Measurements from ENCODE around the gene BMP6. TPM values are rescaled to one million over a fixed set of nuclear protein-coding genes. Genes with fewer than 3 reads are reported as not detected.

Gene BMP6
- total and polyA plus RNA-seq, 7 donors: 0.64 to 5.3 (median 2.2) TPM; not detected in 2

DNA sequence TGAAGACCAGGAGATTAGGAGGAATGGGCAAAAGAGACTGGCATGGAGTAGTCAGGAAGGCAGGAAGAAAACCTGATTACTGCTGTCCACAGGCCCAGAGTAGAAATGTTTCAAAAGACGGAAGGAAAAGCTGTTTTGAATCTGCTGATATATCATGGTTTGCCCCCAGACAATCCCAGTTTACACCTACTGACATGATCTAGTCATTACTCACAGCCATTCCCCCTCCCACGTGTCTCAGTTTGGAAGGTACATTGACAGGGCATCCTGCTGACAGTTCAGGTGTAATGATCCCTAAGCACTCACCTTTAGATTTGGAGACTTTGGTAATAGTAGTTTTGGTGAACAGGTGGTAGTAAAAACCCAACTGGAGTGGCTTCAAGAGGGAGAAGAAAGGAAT lies 194.5 kb downstream of the BMP6 start:
- no peaks in the 10 kb centered on the region for H3K4me1 ChIP-seq
- no peaks in the 10 kb centered on the region for H3K36me3 ChIP-seq
- H3K9me3 ChIP-seq: peaks cover 0 to under 1% (median 0%) of the 10 kb centered on the region in 4 donors
- WGBS, 2 donors: 84 to 88% methylated on average over 2 of the region's 2 CpGs
- DNase-seq: no peak
- no peak overlapping the region for H3K4me3 ChIP-seq
- H3K27me3 ChIP-seq: no peaks in the 10 kb centered on the region
- TF ChIP-seq POLR2AphosphoS5 (IDR thresholded peaks at IDR 0.05): no peak
- no peak for TF ChIP-seq POLR2A (IDR thresholded peaks at IDR 0.05)
- TF ChIP-seq, protein P1, sequence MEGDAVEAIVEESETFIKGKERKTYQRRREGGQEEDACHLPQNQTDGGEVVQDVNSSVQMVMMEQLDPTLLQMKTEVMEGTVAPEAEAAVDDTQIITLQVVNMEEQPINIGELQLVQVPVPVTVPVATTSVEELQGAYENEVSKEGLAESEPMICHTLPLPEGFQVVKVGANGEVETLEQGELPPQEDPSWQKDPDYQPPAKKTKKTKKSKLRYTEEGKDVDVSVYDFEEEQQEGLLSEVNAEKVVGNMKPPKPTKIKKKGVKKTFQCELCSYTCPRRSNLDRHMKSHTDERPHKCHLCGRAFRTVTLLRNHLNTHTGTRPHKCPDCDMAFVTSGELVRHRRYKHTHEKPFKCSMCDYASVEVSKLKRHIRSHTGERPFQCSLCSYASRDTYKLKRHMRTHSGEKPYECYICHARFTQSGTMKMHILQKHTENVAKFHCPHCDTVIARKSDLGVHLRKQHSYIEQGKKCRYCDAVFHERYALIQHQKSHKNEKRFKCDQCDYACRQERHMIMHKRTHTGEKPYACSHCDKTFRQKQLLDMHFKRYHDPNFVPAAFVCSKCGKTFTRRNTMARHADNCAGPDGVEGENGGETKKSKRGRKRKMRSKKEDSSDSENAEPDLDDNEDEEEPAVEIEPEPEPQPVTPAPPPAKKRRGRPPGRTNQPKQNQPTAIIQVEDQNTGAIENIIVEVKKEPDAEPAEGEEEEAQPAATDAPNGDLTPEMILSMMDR (IDR thresholded peaks at IDR 0.05): no peak
- TF ChIP-seq EP300 (IDR thresholded peaks at IDR 0.05): no peak
- intact Hi-C loops (cut with DNase I): no loop called here
- H3K27ac ChIP-seq: no peak overlapping the region

DNA sequence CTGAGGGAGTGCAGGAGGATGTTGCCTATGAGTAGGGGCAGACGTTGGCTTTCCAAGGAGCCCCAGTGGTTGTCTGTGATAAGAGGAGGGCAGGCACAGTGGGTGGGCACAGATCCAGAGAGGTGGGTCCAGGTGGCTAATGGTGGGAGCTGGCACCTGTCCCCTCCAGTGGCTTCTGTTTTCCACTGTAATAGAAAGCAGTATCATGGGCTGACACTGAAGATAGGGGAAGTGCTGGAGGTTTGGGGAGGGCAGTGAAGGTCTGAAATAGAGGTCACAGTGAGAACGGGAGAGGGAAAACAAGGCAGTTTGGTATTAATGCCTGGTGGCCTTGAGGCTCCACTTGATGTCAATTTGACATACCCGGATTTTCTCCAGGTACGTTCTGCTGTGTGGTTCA lies 195.1 kb downstream of the BMP6 start:
- 77 to 80% methylated on average over 4 of the region's 4 CpGs for WGBS, 2 donors
- no peaks in the 10 kb centered on the region for H3K36me3 ChIP-seq
- no peak for DNase-seq
- TF ChIP-seq POLR2AphosphoS5 (IDR thresholded peaks at IDR 0.05) (no peak), POLR2A (IDR thresholded peaks at IDR 0.05) (no peak), EP300 (IDR thresholded peaks at IDR 0.05) (no peak)
- intact Hi-C loops (cut with DNase I): no loop called here
- no peak overlapping the region for H3K27ac ChIP-seq
- H3K4me1 ChIP-seq: no peaks in the 10 kb centered on the region
- no peak overlapping the region for H3K4me3 ChIP-seq
- no peaks in the 10 kb centered on the region for H3K27me3 ChIP-seq
- peaks cover 0 to 4% (median 4%) of the 10 kb centered on the region in 4 donors for H3K9me3 ChIP-seq

DNA sequence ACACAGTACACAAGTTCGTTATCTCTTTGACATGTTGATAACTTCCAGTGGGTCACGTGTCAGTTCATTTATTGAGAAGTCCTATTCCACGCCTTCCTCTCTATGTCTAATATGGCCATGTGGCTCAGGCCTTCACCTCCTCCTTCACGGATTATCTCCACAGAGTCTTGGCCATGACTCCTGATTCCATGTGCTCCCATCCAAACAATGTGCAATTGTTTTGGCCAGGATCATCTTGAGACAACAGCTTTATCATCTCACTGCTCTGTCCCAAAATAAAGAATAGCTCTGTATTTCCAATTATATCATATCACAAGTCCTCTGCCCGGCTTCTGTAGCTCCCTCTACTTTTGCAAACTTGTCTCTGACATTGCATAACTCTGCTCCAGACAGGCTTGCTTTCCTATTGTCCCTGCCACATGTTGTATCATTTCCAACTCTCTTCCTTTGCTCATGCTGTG lies 195.8 kb downstream of the BMP6 start:
- 52 to 76% methylated on average over 5 of the region's 5 CpGs for WGBS, 2 donors
- Histone ChIP-seq H3K27ac (no peak overlapping the region), H3K4me1 (no peaks in the 10 kb centered on the region), H3K36me3 (no peaks in the 10 kb centered on the region), H3K27me3 (no peaks in the 10 kb centered on the region), H3K4me3 (no peak overlapping the region), H3K9me3 (peaks cover 0 to 4% (median 4%) of the 10 kb centered on the region in 4 donors)
- TF ChIP-seq, protein P1 (IDR thresholded peaks at IDR 0.05): no peak
- DNase-seq: no peak
- intact Hi-C loops (cut with DNase I): no loop called here

DNA sequence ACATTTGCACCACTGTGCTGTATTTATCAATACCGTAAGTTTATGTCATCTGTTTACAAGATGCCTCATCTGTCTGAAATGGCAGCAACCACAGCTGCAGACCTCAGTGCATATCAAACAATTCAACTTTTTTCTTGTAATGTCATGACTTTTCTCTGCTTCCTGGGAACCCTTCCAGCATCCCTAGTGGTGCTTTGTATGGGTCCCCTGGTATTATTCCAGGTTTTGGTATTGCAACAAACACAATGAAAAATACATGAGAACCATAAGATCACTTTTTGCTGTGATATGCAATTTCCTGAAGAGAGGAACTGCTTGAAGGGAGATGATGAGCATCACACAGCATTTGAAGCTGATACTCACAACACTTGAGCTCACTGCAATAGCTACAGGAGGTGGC lies 196.7 kb downstream of the BMP6 start:
- TF ChIP-seq POLR2A (IDR thresholded peaks at IDR 0.05): no peak
- no peak for TF ChIP-seq POLR2AphosphoS5 (IDR thresholded peaks at IDR 0.05)
- TF ChIP-seq, protein P1 (IDR thresholded peaks at IDR 0.05): no peak
- TF ChIP-seq EP300 (IDR thresholded peaks at IDR 0.05): no peak
- WGBS, 2 donors: 83% methylated on average over 1 of the region's 1 CpG
- H3K27ac ChIP-seq: no peak overlapping the region
- no peaks in the 10 kb centered on the region for H3K36me3 ChIP-seq
- peaks cover 0 to 4% (median 4%) of the 10 kb centered on the region in 4 donors for H3K9me3 ChIP-seq
- no peak for DNase-seq
- H3K27me3 ChIP-seq: no peaks in the 10 kb centered on the region
- no peak overlapping the region for H3K4me3 ChIP-seq
- no peaks in the 10 kb centered on the region for H3K4me1 ChIP-seq
- intact Hi-C loops (cut with DNase I): no loop called here

DNA sequence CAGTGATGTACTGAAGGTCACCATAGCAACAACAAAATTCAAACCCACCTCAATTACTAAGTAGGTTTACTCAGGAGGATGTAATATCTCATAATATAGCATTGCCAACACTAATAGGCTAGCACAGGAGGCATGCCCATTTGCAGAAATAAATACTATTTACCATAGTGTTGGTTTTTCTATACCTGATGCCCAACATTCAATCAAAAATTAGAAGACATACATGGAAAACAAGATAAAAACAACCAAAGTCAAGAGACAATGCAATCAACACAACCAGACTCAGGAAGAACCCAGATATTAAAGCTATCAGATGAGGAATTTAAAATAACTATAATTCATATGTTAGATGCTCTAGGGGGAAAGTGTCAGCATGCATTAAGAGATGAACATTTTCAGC lies 199.0 kb downstream of the BMP6 start:
- TF ChIP-seq POLR2A (IDR thresholded peaks at IDR 0.05): no peak
- no peak for TF ChIP-seq POLR2AphosphoS5 (IDR thresholded peaks at IDR 0.05)
- TF ChIP-seq EP300 (IDR thresholded peaks at IDR 0.05): no peak
- TF ChIP-seq, protein P1 (IDR thresholded peaks at IDR 0.05): no peak
- Histone ChIP-seq H3K9me3 (peaks cover 0 to 4% (median 4%) of the 10 kb centered on the region in 4 donors), H3K27me3 (no peaks in the 10 kb centered on the region), H3K4me1 (no peaks in the 10 kb centered on the region), H3K27ac (no peak overlapping the region), H3K4me3 (no peak overlapping the region), H3K36me3 (no peaks in the 10 kb centered on the region)
- intact Hi-C loops (cut with DNase I): no loop called here
- no peak for DNase-seq

Other genes starting within 250 kb of the BMP6 start
- 1 to 10 TPM; 4.2 to 5.0 (median 5.0) TPM for gene DSP, start 184.4 kb upstream of the BMP6 start, total RNA-seq
- 10 to 100 TPM; 39.0 to 61.3 (median 42.4) TPM for gene DSP, start 184.4 kb upstream of the BMP6 start, polyA plus RNA-seq
- gene SNRNP48, start 135.9 kb upstream of the BMP6 start, total RNA-seq: 10 to 100 TPM; 12.5 to 18.6 (median 17.4) TPM
- gene SNRNP48, start 135.9 kb upstream of the BMP6 start, polyA plus RNA-seq: 1 to 10 TPM; 7.8 to 8.7 (median 8.1) TPM
- 10 to 100 TPM; 48.1 to 64.9 (median 52.9) TPM for gene TXNDC5, start 184.7 kb downstream of the BMP6 start, total RNA-seq
- 10 to 100 TPM; 18.6 to 75.2 (median 29.1) TPM for gene TXNDC5, start 184.7 kb downstream of the BMP6 start, polyA plus RNA-seq

Data from sigmoid colon (tissue), 7 donors.